NCI-H226 (cell line): Measurements from ENCODE around the gene AKR1D1.
"Not testable (repeated sequence)": the region's sequence is repeated elsewhere in the genome, so short reads cannot be mapped to it uniquely, and the experiment has no call there.

ENCODE experiments used
- DNase-seq: peaks from one replicate; pipeline ENCODE4 v3.0.0-alpha.2; 2015

The AKR1D1 gene

DNA sequence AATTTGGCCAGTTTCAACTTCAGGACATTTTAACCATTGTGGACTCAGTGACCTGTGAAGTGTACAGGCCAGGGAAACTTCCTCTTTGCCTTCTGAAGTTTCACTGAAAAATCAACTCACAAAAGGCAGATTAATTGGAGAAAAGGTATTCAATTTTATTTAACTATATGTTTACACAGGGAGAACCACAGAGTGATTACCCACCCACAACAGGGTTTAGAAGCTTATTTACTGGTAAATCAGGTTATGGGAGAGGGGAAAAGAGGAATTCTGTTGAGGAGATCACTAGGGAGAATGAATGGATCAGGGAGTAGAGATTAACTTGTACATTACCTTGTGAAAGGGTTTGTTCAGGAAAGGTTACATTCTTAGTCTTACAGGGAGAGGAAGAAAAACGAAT, 1.7 kb upstream of the AKR1D1 start:
- no peak for DNase-seq

DNA sequence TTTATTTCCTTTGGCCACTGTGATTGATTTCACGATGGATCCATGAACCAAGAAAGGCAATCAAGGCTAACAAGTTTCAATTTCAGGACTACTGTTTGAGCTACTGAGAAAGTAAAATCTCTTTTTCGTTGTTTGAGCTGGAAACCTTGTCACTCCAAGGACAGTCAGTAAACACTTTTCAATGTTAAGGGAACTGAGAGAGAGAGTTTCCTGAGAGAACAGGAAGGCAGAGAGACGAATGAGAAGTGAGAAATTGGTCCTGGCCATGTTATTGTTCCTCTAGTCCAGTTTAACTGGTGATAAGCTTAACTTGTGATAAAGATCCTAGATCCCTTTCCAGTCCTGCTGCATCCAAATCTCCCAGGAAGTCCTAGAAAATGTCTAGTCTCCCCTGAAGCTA, 909 bp upstream of the AKR1D1 start:
- DNase-seq, result no peak

DNA sequence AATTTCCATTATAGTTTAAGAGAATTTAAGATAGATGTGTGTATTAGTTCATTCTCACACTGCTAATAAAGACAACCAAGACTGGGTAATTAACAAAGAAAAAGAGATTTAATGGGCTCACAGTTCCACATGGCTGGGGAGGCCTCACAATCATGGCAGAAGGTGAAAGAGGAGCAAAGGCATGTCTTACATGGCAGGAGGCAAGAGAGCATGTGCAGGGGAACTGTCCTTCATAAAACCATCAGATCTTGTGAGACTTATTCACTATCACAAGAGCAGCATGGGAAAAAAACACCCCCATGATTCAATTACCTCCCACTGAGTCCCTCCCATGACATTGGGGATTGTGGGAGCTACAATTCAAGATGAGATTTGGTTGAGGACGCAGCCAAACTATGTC, 473 bp upstream of the AKR1D1 start:
- not testable (repeated sequence) for DNase-seq

DNA sequence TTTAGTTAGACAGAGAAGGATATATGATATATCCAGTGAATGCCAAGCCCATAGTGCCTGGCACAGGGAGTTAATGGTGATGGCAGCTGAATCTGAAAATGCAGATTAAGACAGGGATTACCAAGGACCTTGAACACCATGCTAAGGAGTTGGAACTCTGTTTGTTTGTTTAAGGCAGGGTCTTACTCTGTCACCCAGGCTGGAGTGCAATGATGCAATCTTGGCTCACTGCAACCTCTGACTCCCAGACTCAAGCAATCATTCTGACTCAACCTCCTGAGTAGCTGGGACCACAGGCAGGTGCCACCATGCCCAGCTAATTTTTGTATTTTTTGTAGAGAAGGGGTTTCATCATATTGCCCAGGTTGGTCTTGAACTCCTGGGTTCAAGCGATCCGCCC, 1.6 kb downstream of the AKR1D1 start:
- DNase-seq, result no peak

DNA sequence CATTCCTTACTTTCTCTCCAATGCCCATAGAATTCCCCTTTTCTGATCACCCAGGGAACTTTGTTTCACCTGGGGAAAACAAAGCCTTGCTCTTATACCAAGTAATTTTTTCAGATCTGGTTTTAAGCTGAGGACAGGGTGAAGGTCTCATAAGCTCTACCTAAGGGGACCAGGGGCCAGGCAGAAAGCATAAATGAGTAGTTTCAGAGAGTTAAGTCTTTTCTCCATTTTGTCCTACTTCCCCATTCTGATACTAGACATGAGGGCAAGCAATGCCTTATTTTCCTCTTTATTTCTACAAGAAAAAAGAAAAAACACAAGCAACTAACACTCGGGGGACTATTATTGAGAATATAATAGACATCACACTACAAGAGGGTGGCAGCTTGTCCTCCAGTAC, 2.9 kb downstream of the AKR1D1 start:
- DNase-seq, result no peak

DNA sequence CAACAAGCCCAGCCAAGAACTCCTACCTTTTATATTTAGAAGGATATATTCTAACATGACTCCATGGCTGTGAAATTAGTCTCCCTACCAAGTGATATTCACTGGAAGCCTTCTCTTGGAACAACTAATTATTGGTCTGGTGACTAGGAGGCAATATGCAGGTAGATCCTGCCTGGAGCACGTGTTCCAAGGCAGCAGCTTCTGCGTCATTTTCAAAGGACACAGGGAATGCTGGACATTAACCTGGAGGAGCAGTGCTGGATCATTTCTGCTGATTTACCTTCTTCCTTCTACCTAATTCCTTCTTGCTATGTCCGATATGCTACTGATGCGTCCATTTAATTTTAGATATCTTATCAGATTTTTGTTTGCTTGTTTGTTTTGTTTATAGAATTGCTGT, 5.6 kb downstream of the AKR1D1 start:
- no peak for DNase-seq

DNA sequence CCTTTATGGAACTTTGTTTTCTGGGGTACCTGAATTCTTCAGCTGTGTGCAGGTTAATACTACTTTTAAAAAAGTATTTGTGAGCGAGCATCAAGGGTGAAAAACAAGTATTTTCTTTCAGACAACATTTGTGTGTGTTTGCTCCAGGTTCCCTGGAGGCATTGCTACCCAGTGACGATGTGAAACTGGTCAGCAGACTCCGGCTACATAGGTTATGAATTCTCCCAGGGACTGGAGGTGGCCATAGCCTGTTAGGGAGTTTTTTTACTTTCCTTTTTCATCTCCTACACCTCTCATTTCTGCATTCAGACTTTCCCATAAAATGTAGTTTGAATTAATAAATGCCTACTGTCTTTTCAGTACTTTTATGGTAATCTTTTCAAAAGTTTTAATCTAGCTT, 7.6 kb downstream of the AKR1D1 start:
- no peak for DNase-seq

DNA sequence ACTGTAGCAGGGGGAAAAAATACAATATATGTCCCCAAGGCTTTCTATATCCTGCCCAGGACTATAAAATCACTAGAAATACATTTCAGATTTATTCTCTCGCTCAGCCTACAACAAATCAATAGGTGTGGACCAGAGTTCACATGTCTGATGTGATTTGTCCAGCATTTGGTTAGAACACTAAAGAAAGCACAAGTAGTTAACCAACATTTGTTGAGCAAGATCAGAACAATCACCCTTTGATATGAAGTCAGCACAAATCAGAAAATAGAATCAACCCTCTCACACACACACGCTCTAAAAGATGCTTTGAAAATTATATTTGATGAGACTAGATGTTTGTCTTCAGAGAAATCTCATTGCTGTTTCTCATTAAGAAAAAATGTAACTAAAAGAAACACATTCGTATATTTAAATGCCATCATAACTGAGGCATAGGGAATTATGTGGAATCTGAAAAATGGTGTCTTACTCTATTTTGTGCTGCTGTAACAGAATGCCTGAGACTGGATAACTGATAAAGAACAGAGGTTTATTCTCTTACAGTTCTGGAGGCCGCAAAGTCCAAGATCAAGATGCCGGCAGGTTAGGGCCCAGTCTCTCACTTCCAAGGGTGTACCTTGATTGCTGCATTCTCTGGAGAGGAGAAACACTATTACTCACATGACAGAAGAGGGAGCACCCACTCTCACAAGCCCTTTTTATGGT, 10.5 kb downstream of the AKR1D1 start:
- DNase-seq, result no peak

DNA sequence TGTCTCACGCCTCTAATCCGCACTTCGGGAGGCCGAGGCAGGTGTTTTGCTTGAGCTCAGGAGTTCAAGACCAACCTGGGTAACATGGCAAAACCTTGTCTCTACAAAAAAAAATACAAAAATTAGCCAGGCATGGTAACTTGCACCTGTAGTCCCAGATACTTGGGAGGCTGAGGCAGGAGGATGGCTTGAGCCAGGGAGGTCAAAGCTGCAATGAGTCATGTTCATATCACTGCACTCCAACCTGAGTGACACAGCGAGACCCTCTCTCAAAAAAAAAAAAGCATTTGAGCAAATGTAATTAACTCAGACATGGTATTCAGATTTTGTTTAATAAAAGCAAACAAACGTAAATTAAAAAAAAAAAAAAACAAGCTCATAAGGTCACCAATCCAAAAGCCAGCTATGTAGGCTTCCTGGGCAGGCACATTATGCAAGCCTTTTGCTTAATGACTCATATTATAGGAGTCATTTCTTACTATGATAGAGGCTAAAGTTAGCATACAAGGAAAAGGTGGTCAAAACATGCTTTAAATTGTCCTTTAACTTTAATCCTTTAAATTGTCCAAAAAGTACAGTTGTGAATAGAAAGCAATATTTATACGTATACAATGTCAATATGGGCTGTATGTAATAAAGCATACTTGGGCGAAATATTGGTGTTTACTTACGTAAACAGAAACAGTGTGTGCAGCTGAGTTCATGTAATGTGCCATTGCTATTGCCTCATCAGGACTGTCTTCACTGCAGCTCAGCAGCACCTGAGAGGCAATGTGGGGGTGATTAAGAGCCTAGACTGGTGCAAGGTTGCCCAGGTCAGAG, 13.0 kb downstream of the AKR1D1 start:
- DNase-seq, result peak; percentile 54

DNA sequence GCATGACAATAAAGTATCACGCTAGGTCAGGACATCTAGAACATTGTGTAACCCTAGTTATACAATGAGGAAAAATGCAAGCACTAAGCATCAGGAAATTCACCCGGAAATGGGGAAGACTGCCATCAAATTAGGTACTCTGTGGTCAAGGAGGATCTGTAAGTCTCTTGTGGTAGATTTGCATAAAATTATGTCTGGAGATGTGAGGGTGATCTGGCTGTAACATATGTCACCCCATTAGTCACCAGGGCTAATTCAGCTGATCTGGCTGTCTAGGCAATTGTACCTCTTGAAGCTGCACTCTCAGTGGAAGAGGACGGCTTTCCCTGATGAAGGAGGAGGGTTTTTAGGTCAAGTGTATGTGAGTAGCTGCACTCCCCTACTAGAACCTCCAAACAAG, 14.8 kb downstream of the AKR1D1 start:
- no peak for DNase-seq

DNA sequence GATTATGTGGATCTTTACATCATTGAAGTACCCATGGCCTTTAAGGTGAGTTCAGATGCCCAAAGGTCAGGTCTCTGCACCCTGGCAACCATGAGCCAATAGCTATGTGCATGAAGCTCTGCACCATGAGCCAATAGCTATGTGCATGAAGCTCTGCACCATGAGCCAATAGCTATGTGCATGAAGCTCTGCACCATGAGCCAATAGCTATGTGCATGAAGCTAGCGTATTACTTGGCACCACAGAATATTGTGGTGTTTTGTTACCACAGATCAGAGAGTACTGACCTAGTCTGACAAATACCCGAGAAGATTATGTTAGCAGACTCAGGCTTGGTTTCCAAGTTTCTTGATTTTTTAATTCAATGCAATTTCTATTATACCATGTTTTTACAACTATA, 15.6 kb downstream of the AKR1D1 start:
- DNase-seq, result not testable (repeated sequence)

DNA sequence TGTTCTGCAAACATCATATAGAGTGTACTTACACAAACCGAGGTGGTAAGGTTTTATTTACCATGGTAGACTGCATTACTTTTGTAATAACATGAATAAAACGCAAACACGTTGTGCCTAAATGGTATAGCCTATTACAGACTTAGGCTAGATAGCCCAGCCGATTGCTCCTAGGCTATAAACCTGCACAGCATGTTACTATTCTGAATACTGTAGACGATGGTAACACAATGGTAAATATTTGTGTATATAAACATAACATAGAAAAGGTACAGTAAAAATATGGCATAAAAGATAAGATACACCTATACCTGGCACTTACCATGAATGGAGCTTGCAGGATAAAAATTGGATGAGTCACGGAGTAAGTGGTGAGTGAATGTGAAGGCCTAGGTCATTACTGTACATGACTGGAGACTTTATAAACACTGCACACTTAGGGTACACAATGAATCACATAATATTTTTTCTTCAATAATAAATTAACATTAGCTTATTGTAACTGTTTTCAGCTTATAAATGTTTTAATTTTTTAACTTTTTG, 16.3 kb downstream of the AKR1D1 start:
- DNase-seq, result no peak

DNA sequence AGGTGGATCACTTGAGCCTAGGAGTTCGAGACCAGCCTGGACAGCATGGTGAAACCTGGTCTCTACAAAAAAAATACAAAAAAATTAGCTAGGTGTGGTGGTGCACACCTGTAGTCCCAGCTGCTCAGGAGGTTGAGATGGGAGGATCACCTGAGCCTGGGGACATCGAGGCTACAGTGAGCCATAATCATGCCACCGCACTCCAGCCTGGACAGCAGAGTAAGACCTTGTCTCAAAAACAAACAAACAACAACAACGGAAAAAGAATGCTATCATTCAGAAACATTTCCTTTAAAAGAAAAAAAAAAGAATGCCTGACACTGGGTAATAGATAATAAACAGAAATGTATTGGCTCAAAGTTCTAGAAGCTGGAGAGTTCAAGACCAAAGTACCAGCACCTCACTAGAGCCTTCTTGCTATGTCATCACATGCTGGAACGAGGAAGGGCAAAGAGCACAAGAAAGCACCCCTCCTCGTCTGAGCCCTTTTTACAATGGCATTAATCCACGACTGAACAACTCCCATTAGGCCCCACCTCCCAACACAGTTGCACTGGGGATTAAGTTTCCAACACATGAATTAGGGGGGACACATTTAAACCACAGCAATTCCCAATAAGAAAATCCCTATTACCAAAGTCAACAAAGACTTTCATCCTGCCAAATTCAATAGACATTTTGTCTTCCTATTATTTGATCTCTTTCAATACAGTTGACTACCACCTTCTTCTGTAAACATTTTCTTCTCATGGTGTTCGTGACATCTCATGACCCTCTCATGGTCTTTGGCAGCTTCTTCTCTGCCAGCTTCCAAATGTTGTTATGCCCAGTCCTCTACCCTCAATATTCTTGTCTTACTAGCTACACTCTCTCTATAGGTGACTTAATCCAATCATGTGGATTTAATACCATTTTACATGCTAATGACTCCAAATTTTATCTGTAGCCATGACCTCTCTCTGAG, 20.0 kb downstream of the AKR1D1 start:
- no peak for DNase-seq

DNA sequence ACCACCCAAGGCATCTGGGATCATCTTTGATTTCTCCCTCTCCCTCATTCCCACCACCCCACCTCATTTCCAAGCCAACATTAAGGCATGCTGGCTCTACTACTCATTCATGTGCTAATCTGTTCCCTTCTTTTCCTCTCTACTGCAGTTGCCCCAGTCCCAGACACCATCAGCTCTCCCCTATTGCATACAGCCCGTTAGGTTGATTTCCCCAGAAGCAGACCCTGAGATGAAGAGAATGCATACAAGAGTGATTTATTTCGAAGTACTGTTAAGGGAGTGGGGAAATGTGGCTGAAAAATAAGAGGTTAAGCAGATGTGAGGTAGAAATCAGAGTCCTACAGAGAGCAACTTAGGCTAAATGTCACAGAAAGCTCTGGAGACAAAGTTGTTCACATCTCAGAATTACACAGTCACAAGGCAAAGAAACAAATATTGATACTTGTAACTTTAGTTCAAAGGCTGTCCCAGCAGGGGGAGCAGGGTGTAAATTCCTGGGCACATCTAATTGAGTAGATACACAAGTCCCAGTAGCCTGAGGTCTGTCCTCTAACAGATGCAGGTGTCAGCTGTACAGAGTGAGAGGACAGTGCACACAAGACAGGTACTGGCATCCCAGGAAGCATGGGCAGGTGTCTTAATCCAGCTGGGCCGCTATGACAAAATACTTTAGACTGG, 20.9 kb downstream of the AKR1D1 start:
- DNase-seq, result peak; percentile 11

DNA sequence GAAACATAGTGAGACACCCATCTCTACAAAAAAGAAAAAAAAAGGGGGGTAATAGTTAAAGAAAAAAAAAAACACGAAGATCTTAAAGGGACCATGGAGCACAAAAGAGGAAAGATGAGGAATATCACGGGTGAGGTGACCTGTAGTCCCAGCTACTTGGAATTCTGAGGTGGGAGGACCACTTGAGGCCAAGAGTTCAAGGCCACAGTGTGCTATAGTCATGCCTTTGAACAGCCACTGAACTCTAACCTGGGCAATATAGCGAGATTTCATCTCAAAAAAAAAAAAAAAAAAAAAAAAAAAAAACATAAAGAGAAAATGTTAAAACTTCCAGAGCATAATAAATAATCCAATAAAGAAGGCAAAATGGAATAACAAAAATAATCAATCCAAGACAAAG, 23.6 kb downstream of the AKR1D1 start:
- DNase-seq, result no peak

DNA sequence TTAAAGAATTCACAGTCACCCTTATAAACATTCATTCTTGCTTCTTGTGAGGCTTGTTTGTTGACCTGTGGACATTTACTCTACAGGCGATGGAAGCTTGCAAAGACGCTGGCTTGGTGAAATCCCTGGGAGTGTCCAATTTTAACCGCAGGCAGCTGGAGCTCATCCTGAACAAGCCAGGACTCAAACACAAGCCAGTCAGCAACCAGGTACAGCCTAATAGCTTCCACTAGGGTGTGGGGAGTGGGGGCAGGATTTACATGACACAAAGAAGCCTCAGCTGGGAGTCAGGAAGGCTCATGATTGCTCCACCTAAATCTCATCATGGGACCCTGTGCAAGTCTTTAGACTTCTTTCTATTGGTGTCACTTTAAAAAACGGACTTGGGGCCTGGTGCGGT, 29.0 kb downstream of the AKR1D1 start:
- no peak for DNase-seq

DNA sequence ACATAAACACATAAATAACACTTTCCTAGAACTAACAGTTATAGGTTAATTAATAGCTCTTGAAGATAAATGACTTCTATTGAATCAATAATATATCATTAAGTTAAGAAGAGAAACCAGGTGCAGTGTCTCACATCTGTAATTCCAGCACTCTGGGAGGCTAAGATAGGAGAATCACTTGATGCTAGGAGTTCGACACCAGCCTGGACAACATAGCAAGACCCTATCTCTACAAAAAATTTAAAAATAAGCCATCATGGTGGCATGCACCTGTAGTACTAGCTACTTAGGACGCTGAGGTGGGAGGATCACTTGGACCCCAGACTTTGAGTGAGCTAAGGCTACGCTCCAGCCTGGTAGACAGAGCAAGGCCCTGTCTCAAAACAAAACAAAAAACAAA, 38.8 kb downstream of the AKR1D1 start:
- DNase-seq, result no peak

DNA sequence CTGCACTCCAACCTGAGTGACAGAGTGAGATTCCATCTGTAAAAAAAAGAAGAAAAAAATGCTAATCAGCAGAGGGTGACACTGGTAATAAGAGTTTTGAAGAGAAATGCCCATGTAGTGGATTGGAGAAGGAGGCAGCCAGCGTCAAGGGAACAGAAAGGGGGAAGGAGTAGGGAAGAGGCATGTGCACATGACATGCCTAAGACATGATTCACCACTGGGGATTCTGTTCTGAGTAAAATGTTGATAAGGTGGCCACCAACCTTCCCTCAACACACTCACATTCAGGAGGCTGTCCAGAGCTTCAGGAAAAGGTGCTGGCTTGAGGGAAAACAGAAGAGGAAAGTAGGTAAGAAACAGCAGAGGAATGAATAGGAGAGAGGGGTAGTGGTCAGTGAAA, 39.9 kb downstream of the AKR1D1 start:
- peak; percentile 94 for DNase-seq

DNA sequence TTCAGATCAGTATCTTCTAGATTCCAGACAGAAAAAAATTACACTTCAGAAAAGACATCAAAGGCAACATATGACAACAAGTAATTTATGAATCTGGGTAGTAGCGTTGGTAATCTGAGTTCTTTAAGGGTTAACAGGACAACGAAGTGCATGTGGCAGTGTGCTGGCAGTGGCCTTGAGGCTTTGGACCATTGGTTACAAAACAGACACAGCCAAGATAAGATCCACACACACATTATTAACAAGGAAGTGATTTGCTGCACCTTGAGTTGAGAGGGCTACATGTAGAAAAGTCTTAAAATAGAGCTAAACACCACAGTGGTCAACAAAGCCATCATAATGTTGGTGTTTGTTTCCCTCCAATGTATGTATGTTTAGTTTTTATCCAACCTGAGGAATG, 40.6 kb downstream of the AKR1D1 start:
- DNase-seq, result no peak

DNA sequence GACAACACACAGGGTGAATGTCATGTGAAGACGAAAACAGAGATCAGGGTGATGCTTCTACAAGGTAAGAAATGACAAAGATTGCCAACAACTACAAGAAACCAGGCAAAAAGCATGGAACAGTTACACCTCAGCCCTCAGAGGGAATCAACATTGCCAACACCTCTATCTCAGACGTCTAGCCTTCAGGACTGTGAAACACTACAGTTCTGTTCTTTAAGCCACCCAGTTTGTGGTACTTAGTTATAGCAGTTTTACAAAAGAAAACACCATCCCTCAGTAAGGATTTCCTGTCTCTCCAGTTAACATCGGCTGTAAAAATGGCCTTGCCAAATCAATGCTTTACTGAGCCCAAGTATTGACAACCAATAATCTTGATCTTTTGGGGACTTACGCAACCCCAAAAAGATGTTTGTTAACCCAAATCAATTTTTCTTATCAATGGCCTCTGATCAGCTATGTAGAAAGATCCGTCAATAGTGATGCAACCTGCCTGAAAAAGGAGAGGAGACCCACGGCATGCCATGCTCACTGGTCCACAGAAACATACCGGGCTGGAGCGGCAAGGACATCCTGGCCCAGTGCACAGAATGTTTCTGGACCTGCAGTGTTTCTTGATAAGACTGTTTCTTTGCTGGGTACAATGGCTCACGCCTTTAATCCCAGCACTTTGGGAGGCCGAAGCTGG, 44.0 kb downstream of the AKR1D1 start:
- no peak for DNase-seq

DNA sequence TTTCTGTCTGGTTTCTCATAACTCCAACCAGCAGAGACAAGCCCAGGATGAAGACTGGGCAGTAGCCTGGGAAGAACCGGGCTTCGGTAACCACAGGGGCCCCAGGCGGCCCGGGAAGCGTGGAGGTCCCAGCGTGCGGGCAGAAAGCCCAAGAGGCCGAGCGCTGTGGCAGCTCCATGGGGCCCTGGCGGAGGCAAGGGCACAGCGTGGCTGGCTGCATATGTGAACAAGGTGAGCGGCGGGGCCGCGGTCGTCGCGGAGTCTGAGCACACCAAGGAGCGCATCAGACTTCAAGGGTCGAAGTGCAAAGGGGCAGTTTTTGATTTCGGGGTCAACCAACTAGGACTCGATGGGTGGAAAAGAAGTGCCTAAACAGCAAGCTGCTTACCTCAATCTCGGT, 45.9 kb downstream of the AKR1D1 start:
- no peak for DNase-seq

DNA sequence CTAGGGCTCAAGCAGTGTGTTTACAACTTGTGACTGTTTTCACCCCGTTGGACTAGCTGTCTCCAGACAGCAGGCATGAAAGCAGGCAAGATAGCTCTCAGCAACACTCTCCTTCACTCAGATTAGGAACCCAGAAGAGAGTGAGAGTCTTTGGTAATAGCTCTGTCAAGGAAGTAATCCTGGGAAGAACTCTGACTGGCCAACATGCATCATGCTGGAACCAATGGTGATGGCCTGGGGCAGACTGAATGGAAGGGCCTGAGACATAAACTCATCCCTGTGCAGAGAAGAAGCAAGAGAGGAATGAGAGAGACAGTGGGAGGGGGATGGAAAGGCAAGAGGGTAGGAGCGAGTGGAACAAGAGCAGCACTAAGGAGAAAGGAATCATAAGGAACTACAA, 48.9 kb downstream of the AKR1D1 start:
- DNase-seq, result peak; percentile 54
